Renal cortical epithelial cell (primary cell): ENCODE measurements around the gene CARMIL1. TPM values are rescaled to one million over a fixed set of nuclear protein-coding genes. Genes with fewer than 3 reads are reported as not detected.
"Not testable (repeated sequence)": the region's sequence is repeated elsewhere in the genome, so short reads cannot be mapped to it uniquely, and the experiment has no call there.

Source experiments
- DNase-seq: peaks from one replicate; pipeline ENCODE4 v3.0.0-alpha.2; 2011; ENCODE audit warnings: low read depth
- total RNA-seq: library from RNA; depleted of rRNA; stranded (reverse); fragments of >200 nt; gene quantifications from 2 replicates; pipeline ENCODE4 v1.2.3, GENCODE V29; 2014

CARMIL1 gene
- total RNA-seq, 1 donor from 2014 or later, result 55.7 TPM

DNA sequence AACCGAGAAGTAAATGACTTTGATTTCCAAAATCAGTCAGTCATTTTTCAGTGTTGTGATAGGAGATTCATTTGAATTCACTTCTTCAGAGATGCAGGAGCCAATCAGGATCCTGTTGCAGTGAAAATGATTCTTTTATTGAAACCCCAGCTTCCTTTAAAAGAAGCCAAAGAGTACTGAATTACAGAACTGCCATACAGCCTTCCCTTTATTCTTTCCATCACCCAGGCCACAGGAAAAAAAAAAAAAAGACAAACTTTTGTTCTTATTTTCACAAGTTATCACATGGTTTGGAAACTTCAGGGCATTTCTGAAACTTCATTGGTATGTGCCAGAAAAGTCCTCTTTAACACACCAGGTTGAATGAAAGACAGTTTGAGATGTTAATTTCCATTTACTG is 1.8 kb upstream of the CARMIL1 start:
- DNase-seq, result no peak

DNA sequence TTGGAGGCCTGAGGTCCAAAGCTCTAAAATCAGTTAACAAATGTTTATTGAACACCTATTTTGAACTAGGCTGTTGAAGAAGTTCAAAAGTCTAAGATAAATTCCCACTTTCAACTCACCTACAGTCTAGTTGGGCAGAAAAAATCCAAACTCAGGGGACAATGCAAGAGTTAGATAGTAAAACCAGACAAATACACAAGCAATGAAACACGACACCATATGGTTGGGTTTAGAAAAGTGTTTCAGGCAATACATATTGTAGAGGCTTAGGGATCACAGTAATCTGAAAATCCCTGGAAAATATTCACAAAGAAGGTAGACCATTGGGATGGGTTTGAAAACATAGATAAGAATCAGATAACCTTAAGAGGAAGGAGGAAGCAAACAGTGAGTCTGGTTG is 1.3 kb upstream of the CARMIL1 start:
- no peak for DNase-seq

DNA sequence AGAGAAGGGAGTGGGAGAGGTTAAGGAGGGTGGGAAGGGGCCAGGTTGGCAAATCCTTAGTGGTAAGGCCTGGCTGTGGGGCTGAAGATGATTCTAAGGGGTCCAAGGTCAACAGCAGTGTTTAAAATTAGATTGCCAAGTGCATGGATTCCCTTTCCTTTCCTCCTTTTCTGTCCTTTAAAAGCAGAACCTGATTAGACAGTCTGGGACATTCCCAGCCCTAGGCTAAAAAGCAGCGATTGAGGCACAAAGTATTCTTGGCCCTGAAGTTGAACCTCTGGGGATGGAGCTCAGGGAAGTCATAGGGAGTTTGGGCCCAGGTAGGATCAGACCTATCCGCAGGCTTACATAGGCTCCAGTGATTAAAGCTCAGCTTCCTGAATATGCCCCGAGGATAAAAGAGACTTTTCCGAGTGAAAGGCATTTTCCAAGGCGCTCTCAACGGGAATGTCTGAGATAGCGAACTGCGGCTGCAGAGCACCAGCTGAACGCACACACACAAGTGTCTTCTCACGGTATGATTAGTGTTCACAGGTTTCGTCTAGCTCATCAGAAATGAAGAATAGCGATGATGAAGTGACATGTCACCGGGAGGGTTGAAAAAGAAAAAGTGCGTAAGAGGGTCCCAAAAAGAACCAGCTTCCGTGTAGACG is 787 bp upstream of the CARMIL1 start:
- DNase-seq, result no peak

DNA sequence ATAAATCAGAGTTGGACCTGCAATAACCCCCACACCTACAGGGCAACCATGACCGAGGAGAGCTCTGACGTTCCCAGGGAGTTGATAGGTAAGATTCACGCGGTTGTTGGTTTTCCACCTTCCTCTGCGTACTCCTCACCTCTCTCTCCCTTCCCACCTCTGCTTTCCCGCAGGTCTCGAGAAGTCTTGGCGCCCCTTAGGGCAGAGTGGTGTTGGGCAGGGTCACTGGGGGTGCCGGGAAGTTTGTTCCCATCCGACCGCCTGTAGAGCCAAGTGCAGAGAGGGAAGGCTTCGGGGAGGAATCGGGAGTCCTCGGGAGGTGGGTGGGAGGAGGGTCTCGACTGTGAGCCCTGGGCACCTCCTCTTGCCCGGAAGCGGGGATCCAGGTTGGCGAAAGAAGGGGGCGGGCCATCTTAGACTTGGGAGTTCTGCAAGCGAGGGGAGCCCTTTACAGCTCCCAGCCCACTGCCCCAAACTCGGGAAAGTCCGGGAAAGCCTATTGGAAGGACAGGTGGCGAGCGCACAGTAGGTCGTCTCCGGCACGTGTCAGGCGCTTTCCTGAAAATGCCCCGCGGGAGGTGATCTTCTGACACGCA is 672 bp downstream of the CARMIL1 start:
- DNase-seq, result no peak

DNA sequence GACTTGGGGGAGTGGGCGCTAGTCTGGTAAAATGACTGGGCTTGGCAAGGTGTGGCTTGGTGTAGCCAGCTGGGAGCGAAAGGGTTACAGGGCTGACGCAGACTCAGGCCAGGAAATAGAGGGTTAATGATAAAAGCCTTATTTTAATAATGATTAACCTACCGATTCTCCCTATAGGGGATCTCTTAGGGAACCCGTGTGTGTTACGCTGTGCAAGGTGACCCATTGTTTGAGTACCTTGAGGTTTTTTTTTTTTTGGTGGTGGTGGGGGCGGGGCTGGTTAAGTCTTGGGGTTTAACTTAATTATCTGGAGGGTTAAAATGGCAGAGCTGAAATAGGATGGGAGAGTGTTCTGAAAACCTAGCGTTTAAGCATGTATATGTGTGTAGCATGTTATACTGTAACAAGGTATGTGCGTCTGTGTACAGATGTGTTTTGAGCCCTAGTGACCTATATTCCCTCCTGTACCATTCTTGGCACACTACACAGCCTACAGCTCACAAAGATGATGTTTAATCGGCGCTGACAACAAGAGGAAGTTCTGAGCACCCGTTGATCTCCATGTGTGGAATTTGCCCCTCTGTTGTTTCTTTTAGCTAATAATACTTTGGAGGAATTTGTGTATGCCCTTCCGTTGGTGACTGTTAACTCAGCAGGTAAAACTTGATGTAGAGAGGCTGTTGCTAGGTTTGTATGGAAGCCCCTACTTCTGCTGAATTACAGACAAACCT is 1.3 kb downstream of the CARMIL1 start:
- DNase-seq, result peak; percentile 55

DNA sequence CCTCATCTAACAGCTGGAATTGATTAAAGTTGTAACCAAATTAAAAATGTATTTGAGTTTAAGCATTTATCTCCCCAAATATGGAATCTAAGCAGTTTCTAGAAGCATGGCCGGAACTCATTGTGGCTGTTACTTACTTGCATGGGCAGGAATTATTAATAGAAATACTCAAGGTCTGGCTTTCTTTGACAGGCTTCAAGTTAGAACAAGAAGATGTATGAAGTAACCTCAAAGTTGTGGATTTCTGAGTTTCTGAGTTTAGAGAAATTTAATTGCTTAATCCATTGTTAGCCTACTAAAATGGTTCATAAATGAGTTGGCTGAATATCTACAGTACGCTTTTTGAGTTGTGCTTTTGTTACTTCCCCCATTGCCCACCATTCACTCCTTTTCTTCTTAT is 7.7 kb downstream of the CARMIL1 start:
- DNase-seq, result no peak

DNA sequence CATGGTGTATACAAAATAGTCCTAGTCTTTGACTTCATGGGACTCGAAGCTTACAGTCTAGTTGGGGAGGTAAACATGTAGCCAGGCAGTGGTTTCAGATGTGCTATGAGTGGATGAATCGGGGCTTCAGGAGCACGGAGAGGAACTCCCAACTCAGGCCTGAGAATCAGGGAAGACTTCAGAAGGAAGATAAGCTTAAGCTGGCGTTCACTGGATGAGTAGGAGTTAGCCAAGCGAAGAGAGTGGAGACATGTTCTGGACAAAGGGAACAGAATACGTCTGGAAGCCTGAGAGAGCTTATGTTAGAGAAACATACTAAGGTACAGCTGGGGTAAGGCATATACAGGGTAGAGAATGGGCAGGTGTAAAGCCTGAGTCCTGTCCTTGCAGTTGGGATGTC is 8.8 kb downstream of the CARMIL1 start:
- DNase-seq, result no peak

DNA sequence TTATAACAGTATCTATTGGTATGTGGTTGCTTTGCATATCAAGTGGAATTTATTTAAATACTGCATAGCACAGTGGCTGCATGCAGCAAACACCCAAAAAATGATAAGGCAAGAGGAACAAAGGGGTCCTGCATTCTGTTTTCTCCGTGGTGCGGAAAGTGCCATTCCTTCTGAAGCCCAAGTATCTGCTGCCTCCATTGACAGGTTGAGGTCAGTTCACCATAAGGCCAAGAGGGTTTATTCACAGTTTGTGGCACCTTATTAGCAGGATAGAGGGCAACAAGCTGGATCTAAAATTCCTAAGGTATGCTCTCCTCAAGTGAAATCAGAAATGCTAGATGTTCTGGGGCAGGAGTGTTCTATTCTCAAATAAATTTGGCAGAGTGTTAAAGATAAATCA is 9.3 kb downstream of the CARMIL1 start:
- no peak for DNase-seq

DNA sequence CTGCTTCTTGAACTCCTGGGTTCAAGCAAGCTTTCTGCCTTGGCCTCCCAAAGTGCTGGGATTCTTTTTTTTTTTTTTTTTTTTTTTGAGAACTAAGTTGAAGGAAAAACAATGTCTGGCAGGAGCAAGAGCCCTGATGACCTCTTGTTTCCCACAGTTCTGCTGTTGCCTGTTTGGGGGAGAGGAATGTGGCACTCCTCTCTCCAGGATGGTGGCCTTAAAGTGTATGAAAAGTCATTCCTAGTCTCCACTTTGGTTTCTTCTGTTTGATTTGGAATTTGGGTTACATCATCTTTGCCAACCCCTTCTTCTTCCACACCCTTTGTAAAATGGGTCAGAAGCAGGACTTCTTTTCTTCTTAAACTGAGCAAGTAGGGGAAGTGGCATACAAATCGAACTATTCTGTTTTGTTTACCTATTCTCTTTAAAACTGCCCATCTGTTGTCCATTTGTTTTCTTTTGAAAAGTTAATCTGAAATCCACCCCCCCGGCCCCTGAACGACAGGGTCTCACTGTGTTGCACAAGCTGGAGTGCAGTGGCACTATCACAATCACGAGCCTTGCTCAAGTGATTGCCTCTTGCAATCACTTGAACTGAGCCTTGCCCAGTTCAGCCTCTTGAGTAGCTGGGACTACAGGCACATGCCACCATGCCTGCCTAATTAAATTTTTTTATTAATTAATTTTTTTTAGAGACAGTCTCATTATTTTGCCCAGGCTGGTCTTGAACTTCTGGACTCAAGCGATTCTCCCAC is 11.3 kb downstream of the CARMIL1 start:
- DNase-seq, result no peak

DNA sequence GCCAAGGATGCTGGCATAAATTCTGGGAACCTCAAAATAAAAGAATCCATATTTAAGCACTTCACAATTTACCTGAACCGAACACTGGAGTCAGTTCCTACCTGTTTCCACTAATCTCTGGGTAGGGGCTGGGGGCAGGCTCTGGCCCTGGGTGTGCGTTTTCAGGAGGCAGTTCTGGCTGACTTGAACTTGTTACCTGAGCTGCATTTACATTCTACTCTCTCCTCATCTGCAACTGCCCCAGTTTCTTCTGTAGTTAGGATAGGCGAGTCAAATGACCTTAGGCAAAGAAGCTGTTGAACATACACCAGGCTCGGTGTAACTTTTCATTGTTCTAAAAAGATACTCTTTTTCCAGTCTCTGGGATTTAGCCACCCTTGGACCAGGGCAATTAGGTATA is 13.2 kb downstream of the CARMIL1 start:
- peak; percentile 32 for DNase-seq

DNA sequence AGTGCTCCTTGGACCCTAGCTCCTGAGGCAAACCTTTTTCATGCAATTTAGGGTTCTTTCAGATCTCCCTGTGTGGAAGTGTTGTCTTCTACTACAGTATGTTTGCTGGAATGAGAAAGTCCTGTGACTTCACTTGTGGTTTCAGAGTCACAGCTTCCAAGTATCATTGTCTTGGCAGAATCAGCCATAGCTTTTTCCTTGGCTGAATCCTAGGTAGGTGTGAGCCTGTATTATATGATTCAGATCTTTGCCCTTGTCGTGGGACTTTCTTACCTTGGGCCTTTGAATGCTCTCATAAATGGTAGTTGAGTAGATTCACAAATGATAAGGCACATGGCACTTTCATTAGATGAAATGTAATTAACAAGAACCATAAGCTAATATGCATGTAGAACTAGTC is 16.5 kb downstream of the CARMIL1 start:
- DNase-seq, result peak; percentile 74

DNA sequence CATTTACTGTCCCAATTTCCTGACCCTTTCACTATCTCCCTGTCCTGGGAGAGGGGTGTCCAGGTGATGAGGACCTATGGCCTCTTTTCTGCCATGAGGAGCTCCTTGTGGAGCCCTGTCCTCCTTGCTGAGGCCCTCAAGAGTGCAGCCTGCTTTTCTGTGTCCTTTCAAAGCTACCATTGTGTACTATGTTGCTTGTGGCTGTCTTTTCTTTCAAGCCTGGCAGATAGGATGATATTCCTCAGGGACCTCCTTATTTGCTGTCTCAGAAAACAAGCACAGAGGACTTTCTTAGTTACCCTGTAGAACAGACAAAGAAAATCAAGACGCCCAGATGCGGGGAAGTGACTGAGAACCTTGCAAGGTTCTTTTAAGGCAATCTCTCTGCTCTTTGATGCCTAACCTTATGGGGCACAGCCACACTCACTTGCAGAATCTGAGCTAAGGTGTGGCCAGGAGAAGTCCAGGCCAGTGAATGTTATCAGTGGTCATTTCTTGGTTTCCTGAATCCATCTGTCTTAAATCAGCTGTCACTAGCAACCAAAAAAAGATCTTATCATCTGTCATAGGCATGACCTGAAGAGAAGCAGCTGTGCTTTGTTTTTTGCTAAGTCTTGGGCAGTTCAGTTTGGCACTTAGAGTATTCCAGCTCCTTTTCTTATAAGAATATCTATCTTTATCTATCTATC is 17.2 kb downstream of the CARMIL1 start:
- DNase-seq, result no peak

DNA sequence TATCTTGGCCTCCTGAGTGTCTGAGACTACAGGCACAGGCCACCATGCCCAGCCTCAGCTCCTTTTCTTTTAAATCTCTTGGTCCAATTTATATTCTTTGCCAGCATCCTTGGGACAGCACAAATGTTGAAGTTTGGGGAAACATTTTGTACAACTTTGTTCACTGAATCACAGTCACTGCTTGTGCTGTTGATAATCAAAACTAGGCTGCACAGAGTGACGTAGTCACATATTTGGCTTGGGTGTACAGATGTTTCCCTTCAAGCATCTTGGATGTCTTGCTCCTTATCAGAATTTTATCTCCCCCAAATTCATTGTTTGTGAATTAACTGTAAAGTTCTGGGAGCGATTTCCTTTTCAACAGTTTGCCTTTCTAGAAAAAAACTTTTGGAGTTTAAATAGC is 17.9 kb downstream of the CARMIL1 start:
- DNase-seq, result no peak

DNA sequence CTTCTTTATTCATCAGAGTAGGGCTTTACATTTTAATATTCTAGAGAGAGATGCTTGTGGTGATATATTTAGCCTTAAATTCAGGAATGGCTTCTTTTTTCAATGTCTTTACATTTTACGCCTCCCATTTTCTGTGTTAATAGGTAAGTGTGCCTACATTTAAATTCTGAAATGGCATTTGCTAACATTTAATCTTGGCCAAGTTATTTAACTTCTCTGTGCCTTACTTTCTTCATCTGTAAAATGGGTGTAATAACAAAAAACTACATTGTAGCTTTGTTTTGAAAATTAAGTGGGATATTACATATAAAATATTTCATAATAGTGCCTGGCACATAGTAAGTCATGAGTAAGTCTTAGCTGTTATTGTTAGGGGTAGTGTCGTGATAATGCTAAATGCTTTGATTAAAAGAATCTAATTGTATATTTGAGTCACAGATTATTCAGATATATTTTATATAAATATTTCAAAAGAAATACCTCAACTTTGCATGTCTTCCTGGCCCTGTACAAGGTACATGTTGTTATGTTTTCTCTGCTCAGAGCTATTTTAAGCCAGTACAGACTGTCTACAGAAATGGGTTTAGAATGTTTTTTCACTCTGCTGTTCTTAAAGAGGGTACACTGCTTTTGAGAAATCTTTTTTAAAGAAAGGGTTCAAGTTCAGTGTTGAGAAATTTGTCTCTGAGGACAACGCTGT is 18.8 kb downstream of the CARMIL1 start:
- DNase-seq, result no peak

DNA sequence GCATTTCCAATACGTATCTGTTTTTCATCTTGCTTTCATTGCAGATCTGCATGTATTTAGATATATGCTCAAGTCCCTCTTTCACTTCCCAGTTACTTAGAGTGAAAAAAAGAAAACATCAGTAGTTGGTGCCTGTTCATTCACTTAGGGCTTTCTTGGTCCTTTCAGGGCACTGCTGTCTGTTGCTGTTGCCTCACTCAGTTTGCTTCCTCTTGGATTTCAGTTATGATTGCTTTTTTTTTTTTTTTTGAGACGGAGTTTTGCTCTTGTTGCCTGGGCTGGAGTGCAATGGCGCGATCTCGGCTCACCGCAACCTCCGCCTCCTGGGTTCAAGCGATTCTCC is 19.3 kb downstream of the CARMIL1 start:
- DNase-seq, result not testable (repeated sequence)

DNA sequence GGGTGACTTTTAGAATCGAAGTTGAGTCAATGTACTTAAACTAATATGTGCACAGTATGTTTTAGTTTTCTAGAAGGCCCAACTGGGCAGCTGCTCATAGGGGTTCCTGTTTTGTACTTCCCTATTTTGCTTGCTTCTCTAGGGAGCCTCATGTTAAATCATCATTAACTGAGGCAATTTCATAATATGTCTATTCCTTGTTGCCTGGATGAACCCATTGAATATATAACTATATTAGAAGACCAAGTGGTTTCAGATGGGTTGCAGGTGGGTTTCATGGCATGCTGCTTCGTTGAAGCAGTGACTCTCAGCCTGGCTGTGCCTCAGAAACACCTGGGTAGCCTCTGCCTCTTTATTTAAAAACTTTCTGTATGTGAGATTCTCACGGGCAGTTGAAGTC is 22.2 kb downstream of the CARMIL1 start:
- DNase-seq, result no peak

DNA sequence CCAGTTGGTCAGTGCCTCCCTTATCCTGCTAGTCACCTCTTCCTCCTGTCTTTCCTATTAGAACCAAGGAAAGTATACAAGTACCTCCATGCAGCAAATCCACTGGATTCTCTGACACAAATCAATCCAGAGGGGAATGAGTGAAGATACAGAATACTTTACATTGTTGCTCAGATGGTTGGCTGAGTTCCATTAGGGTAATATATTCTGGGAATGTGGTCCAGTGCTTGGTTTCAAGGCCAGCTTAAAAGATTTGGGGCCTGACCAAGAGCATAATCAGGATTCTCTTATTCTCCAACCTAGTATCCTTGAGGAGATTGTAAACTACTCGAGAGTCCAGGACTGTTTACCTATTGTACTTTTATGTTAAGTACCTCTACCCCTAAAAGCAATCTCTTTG is 23.0 kb downstream of the CARMIL1 start:
- DNase-seq, result no peak

DNA sequence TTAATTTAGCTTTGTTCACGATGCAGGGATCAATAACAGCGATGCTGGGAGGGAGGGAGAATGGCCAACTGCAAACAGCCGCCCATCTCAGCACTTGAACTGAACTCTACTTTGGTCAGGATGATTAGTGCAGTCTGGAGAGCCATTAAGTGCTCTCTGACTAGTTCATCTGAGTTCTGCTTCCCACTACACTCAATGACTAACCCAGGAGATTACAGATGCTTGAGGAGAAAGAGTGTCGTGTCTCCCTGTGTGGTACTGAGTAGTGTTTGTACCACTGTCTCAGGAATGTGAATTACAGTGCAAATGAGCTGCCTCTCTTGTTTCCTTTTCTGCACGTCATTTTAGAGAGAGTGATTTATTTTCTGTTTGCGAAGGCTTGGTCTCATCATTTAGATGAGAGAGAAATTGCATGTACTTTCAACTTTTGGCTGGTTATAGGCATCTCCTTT is 23.5 kb downstream of the CARMIL1 start:
- DNase-seq, result peak; percentile 87

DNA sequence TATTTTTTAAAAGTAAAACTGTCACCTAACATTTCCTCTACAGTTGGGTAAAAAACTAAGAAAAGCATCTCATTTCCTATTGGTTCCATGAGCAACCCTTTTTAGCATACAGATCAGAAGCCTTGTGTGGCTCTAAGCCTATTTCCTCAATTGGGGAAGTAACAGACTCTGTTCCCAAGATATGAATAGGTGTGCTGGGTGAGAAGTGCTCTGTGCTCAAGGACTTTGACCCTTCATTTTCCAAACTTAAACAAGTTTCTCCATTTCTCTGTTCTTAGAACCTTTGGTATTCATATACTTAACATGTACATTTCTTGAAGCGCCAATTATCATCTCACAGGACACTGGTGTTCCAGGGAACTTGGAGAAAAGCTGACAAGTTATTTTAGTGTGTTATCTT is 24.1 kb downstream of the CARMIL1 start:
- no peak for DNase-seq

DNA sequence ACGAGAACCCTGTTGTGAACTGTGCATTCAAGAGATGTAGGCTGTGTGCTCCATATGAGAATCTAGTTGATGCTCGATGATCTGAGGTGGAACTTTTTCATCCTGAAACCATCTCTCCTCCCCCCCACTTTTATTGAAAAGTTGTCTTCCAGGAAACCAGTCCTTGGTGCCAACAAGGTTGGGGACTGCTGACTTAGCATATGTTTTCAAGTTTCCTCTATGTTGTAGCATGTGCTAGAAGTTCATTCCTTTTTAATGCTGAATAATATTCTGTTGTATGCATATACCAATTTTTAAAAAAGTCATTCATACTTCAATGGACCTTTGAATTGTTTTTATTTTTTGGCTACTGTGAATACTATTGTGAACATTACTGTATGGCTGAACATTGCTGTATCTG is 27.2 kb downstream of the CARMIL1 start:
- DNase-seq, result no peak

DNA sequence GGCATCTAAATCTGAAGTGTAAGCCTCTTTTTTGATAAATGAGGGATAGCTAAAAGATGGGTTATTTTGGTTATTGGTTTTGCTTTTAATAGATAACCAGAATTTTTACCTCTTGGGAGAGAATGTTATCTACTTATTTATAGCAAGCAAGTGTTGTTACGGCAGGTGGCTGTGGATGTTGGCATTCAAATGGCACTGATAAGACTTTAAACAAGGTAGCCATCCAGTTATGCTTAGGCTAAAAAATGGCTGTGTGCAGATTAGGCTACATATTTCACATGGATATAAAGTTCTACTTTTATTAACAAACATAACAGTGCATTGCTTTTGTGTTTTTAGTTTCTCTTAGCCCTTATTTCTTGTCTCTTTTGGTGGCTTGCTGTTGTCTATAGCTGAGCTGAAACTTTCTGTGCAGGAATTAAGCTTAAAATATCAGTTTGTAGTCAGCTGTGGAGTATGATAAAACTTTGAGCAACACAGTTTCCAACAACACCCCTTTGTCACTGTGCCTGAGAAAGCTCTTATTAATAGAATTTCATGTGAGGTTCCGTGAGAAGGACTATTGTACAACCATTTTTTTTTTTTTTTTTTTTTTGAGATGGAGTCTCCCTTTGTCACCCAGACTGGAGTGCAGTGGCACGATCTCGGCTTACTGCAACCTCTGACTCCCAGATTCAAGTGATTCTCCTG is 28.8 kb downstream of the CARMIL1 start:
- DNase-seq, result no peak
